ENCODE measurements around the gene S100A8.

DNA sequence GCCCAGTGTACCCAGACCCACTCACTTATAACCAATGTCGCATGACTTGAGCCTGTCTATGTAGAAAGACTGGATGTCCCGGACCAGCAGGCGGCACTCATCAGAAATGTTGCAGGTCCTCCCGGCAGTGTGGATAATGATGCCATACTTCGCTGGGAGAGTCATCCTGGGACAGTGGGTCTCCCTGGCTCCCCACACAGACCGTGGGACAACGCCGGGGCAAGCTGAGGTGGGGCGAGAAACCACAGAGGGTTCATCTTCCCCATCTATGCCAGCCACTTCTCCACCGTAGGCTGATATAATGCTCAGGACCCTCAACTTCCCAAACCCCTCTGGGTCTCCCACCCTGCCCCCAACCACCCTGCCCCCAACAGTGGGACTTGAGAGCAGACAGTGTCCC, 50.5 kb downstream of the S100A8 start:
- TF ChIP-seq, protein P1, sequence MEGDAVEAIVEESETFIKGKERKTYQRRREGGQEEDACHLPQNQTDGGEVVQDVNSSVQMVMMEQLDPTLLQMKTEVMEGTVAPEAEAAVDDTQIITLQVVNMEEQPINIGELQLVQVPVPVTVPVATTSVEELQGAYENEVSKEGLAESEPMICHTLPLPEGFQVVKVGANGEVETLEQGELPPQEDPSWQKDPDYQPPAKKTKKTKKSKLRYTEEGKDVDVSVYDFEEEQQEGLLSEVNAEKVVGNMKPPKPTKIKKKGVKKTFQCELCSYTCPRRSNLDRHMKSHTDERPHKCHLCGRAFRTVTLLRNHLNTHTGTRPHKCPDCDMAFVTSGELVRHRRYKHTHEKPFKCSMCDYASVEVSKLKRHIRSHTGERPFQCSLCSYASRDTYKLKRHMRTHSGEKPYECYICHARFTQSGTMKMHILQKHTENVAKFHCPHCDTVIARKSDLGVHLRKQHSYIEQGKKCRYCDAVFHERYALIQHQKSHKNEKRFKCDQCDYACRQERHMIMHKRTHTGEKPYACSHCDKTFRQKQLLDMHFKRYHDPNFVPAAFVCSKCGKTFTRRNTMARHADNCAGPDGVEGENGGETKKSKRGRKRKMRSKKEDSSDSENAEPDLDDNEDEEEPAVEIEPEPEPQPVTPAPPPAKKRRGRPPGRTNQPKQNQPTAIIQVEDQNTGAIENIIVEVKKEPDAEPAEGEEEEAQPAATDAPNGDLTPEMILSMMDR (IDR thresholded peaks at IDR 0.05; ENCODE audit: extremely low read depth in 1 of 2, insufficient read depth in 1 of 2, low read depth in 1 of 2, low read length in 2 of 2): no peak
- TF ChIP-seq POLR2A (IDR thresholded peaks at IDR 0.05; ENCODE audit: low read depth, low read length) (no peak), GATA2 (IDR thresholded peaks at IDR 0.05; ENCODE audit: insufficient read depth, insufficient read length, low read depth, low read length) (no peak), POLR2AphosphoS5 (IDR thresholded peaks at IDR 0.05; ENCODE audit: insufficient read depth, low read depth, low read length) (no peak), EZH2 (IDR thresholded peaks at IDR 0.05; ENCODE audit: borderline replicate concordance, low read depth, low read length, severe bottlenecking) (no peak)
- TF ChIP-seq, protein P2, sequence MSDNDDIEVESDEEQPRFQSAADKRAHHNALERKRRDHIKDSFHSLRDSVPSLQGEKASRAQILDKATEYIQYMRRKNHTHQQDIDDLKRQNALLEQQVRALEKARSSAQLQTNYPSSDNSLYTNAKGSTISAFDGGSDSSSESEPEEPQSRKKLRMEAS (IDR thresholded peaks at IDR 0.05; ENCODE audit: insufficient read depth, insufficient read length): no peak

All from endothelial cell of umbilical vein (primary cell).